HCEC 1CT (cell line): ENCODE results near the gene AGAP1.

Experiments used
- DNase-seq: peaks from one replicate; pipeline ENCODE4 v3.0.0-alpha.2; 2017

Gene AGAP1

GRCh38 chr2:235859651-235860050, 365.8 kb downstream of the AGAP1 start:
- DNase-seq: no peak

- DNase-seq: no peak
These were observed 366.3 kb downstream of the AGAP1 start for GRCh38 chr2:235860111-235860510.

GRCh38 chr2:235860871-235861270, 367.0 kb downstream of the AGAP1 start:
- DNase-seq: no peak

- no peak for DNase-seq
These were observed 367.5 kb downstream of the AGAP1 start for GRCh38 chr2:235861383-235861782.

- no peak for DNase-seq
These were observed 369.6 kb downstream of the AGAP1 start for GRCh38 chr2:235863414-235863813.

GRCh38 chr2:235864302-235864701, 370.5 kb downstream of the AGAP1 start:
- no peak for DNase-seq

GRCh38 chr2:235864733-235865515, 371.1 kb downstream of the AGAP1 start:
- no peak for DNase-seq

- no peak for DNase-seq
These were observed 372.5 kb downstream of the AGAP1 start for GRCh38 chr2:235866373-235866772.

GRCh38 chr2:235868224-235868623, 374.4 kb downstream of the AGAP1 start:
- DNase-seq: no peak

GRCh38 chr2:235868645-235869044, 374.8 kb downstream of the AGAP1 start:
- DNase-seq: no peak

- DNase-seq: no peak
These were observed 376.7 kb downstream of the AGAP1 start for GRCh38 chr2:235870515-235870914.

- no peak for DNase-seq
These were observed 382.3 kb downstream of the AGAP1 start for GRCh38 chr2:235876099-235876679.

- no peak for DNase-seq
These were observed 383.5 kb downstream of the AGAP1 start for GRCh38 chr2:235877275-235877802.

- no peak for DNase-seq
These were observed 385.3 kb downstream of the AGAP1 start for GRCh38 chr2:235879116-235879515.

GRCh38 chr2:235883675-235884074, 389.8 kb downstream of the AGAP1 start:
- DNase-seq: no peak

GRCh38 chr2:235889302-235889630, 395.4 kb downstream of the AGAP1 start:
- no peak for DNase-seq

- no peak for DNase-seq
These were observed 399.4 kb downstream of the AGAP1 start for GRCh38 chr2:235893129-235893698.

- DNase-seq: no peak
These were observed 401.0 kb downstream of the AGAP1 start for GRCh38 chr2:235894839-235895238.

- DNase-seq: no peak
These were observed 402.2 kb downstream of the AGAP1 start for GRCh38 chr2:235896061-235896460.

- DNase-seq: no peak
These were observed 404.1 kb downstream of the AGAP1 start for GRCh38 chr2:235897992-235898391.

GRCh38 chr2:235898766-235899165, 404.9 kb downstream of the AGAP1 start:
- no peak for DNase-seq

GRCh38 chr2:235900631-235901030, 406.8 kb downstream of the AGAP1 start:
- no peak for DNase-seq

- DNase-seq: no peak
These were observed 407.4 kb downstream of the AGAP1 start for GRCh38 chr2:235901243-235901642.
